Measurements from ENCODE around the gene CNGA3.

Gene CNGA3

GRCh38 chr2:98378196-98378595, 31.9 kb downstream of the CNGA3 start:
- no peak for DNase-seq (ENCODE audit: low spot score)

DNA sequence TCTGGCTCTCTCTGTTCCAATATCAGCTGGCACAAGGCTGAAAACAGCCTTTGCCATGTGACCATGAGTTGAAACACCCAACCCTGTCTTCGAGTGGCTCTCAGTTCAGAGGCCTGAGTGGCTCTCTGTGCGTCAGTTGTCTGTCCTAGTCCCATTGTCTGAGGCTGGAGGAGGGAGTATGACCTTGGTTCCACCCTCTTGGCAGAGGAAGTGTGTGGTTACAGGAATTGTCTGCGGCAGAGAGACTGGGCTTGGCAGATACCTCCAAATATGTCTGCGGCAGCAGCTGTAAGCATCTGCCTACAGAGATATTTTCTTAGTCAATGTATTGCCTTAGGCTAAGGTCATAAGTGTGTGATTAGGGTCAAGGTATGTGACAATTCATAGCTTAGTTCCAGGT, 32.6 kb downstream of the CNGA3 start:
- DNase-seq (ENCODE audit: low spot score): peak; percentile 32

GRCh38 chr2:98379311-98380202, 33.3 kb downstream of the CNGA3 start:
- DNase-seq (ENCODE audit: low spot score): no peak

DNA sequence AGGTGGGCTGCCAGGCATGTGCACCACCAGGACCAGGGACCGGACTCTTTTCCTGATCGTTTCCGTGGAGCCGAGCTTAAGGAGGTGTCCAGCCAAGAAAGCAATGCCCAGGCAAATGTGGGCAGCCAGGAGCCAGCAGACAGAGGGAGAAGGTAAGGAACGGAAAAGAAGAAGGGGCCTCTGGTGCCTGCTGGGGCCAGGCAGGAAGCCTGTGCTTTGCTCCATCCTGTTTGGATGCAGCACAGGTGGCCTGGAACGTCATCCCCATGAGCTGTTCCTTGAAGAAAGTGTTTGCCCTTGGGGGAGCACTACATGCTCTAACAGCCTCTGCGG, 33.9 kb downstream of the CNGA3 start:
- no peak for DNase-seq (ENCODE audit: low spot score)

DNA sequence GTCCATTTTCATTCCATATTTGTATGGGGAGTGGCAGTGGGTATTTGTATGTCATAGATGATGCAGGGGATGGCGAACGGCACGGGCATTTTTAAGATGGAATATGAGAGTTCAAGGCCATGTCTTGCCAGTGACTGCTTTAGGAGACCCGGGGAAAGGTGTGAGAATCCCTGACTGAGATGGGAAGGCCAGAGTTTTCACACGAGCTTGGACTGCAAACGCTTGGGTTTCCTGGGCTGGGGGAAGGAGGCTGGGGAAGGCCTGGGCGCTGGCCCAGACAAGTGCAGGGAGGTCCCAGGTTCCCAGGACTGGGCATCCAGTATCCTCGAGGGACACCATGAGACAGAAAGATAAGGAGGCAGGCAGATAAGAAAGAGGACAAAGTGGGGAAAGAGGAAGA, 35.2 kb downstream of the CNGA3 start:
- no peak for DNase-seq (ENCODE audit: low spot score)

GRCh38 chr2:98382086-98382485, 35.8 kb downstream of the CNGA3 start:
- DNase-seq (ENCODE audit: low spot score): no peak

DNA sequence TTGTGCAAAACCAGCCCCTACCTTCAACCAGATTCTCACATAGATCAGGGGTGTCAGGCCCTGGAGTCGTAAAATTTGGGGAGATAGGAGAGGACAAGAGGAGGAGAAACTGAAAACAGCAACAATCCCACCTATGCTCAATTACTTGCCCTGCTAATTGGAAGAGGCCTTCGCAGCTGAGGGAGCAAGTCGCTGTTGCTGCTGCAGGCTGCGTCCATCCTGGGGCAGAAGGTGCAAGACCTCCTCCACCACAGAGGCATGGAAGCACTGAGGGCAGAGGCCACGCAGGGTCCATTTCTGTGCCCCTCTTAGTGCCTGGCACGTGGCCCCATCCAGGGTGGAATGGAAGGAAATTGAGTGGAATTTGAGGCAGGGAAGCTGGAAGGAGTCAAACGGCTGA, 36.5 kb downstream of the CNGA3 start:
- no peak for DNase-seq (ENCODE audit: low spot score)

DNA sequence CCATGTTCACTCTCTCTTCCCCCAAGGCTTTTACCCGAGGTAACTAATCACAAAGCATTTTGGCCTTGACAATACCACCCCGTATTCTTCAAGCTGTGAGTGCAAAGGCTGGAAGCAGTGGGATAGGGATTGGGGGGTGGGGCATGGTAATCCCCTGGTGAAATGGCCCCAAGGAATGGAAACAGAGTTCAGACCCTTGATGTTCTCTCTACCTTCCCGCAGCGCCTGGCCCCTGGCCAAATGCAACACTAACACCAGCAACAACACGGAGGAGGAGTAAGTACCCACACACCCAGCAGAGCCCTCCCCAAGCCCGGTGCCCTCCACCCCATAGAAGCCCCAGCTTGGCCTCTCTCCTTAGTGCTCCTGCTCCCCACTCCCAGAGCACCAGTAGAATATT, 36.9 kb downstream of the CNGA3 start:
- DNase-seq (ENCODE audit: low spot score): no peak

GRCh38 chr2:98385050-98385699, 38.9 kb downstream of the CNGA3 start:
- DNase-seq (ENCODE audit: low spot score): peak; percentile 87

- no peak for DNase-seq (ENCODE audit: low spot score)
Observed at GRCh38 chr2:98387478-98387877, 41.2 kb downstream of the CNGA3 start.

GRCh38 chr2:98388081-98388480, 41.8 kb downstream of the CNGA3 start:
- no peak for DNase-seq (ENCODE audit: low spot score)

- no peak for DNase-seq (ENCODE audit: low spot score)
Observed at GRCh38 chr2:98388601-98389250, 42.5 kb downstream of the CNGA3 start.

GRCh38 chr2:98389251-98389605, 43.0 kb downstream of the CNGA3 start:
- DNase-seq (ENCODE audit: low spot score): no peak

DNA sequence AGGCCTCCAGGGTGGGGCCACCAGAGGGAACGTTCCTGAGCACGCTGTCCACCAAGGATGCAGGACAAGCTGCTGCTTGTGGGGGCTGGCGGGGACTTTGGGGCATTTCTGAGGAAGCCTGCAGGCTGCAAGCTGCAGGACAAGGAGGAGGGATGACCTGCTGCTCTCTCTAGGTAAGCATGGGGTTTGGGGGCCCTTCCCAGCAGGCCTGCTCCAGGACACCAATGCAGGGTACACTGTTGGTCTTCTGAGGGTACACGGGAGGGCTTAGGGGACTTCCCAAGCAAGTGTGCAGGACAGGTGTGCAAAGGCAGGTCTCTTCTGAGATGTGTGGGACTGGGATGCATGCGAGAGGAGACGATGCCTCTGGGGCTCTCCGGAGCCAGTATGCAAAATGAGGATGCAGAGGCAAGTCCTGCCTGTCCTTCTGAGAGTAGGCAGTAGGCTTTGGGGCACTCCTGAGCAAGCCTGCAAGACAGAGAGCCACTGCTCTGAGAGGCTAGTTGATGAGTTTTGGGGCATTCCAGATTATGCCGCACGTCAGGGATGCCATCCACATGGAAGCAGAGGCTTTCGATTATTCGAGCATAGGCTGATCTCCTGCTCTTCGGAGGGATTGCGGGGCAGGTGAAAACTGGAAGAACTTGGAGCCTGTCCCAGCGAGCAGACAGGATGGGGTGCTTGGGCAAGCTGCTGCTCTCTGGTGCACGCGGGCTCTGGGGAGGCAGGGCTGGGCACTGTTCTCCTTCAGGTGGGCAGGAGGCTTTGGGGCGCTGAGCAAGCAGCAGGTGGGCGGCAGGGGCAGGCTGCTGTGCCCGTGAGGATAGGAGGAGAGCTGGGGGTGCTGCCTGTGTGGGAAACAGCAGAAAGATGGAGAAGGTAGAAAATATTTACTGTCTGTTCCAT, 44.6 kb downstream of the CNGA3 start:
- DNase-seq (ENCODE audit: low spot score): no peak

GRCh38 chr2:98391581-98392270, 45.5 kb downstream of the CNGA3 start:
- DNase-seq (ENCODE audit: low spot score): no peak

DNA sequence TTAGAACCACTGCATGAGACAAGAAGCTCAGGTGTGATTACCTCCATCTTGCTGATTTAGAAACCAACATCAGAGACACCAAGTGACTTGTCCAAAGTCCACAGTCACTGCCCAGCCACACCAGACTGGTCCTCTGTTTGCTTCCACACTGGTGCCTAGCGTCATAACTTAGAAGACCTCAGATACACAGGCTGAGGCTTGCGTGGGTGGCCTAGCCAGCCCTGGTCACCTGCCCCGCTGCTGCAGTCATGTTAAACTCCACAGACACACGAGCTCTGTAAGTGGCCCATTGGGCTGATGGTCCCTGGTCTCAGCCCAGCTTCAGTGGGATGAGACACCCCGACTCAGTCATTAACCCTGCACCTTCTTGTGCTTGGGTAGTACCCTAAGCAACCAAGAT, 47.1 kb downstream of the CNGA3 start:
- DNase-seq (ENCODE audit: low spot score): no peak

DNA sequence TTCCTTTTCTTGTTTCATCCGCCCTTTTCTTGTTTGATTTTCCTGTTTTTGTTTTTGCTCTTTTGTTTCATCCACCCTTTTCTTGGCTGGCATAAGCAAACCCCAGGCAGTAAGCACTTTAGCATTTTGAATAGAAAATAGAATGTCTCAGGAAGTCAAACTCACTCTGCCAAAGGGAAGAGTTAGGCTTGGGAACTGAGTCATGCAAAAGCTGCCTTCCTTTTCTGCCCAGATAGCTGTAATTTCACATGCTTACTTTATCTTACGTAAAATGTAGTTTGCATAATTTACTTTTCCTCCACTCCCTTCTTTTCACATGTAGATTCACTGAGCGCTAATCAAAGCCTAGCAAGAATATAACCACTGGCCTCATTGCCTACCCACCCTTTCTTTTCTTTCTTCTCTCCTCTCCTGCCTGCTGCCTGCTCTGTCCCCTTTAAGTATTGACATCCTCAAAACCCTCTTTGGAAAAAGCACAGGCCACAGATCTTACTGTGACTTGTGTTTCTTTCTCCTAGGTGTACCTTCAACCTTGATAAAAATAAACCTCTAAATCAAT, 48.4 kb downstream of the CNGA3 start:
- DNase-seq (ENCODE audit: low spot score): no peak

DNA sequence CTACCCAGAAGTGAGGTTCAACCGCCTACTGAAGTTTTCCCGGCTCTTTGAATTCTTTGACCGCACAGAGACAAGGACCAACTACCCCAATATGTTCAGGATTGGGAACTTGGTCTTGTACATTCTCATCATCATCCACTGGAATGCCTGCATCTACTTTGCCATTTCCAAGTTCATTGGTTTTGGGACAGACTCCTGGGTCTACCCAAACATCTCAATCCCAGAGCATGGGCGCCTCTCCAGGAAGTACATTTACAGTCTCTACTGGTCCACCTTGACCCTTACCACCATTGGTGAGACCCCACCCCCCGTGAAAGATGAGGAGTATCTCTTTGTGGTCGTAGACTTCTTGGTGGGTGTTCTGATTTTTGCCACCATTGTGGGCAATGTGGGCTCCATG, 49.7 kb downstream of the CNGA3 start:
- no peak for DNase-seq (ENCODE audit: low spot score)

GRCh38 chr2:98396745-98397355, 50.6 kb downstream of the CNGA3 start:
- no peak for DNase-seq (ENCODE audit: low spot score)

- DNase-seq (ENCODE audit: low spot score): no peak
Observed at GRCh38 chr2:98399140-98399539, 52.9 kb downstream of the CNGA3 start.

DNA sequence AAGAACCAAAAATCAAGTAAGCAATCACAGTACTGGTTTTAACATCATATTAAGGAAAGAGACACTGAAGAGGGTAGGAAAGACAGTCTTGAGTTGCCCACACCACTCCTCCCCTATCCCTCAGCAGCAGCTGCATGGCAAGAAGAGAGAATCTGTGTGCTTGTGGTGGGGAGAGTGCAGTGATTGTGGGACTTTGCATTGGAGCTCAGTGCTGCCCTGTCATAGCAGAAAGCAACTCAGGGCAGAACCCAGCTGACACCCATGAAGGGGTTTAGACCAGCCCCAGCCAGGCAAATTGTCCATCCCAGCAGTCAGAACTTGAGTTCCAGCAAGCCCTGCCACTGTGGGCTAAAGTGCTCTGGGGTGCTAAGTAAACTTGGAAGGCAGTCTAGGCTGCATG, 57.6 kb downstream of the CNGA3 start:
- DNase-seq (ENCODE audit: low spot score): no peak
